Memory B cell (primary cell): ENCODE measurements around the gene ATXN1.
"Not testable (repeated sequence)": the region's sequence is repeated elsewhere in the genome, so short reads cannot be mapped to it uniquely, and the experiment has no call there.

Experiments used
- ATAC-seq: fragments of 150-1000 bp; cut with Tn5 transposase; 2 replicates; pipeline ENCODE4 v1.10.0; 2021; ENCODE audit warnings: low read depth, mild to moderate bottlenecking, moderate library complexity
- DNase-seq, 2 donors: peaks; one replicate each; pipeline ENCODE4 v3.0.0; 2022; ENCODE audit warnings: low spot score in 2 of 2
- H3K27ac Mint-ChIP-seq: one replicate; pipeline ENCODE4 v1.8.0; 2022; ENCODE audit warnings: mild to moderate bottlenecking, moderate library complexity, mixed read lengths
- H3K27me3 Mint-ChIP-seq: one replicate; pipeline ENCODE4 v1.8.0; 2022; ENCODE audit warnings: mixed read lengths
- H3K36me3 Mint-ChIP-seq: one replicate; pipeline ENCODE4 v1.8.0; 2022; ENCODE audit warnings: mild to moderate bottlenecking, mixed read lengths
- H3K4me1 Mint-ChIP-seq: one replicate; pipeline ENCODE4 v1.8.0; 2022; ENCODE audit warnings: mixed read lengths
- H3K4me3 Mint-ChIP-seq: one replicate; pipeline ENCODE4 v1.8.0; 2022; ENCODE audit warnings: mild to moderate bottlenecking, moderate library complexity, mixed read lengths
- H3K9me3 Mint-ChIP-seq: one replicate; pipeline ENCODE4 v1.8.0; 2022; ENCODE audit warnings: mixed read lengths

ATXN1 gene

DNA sequence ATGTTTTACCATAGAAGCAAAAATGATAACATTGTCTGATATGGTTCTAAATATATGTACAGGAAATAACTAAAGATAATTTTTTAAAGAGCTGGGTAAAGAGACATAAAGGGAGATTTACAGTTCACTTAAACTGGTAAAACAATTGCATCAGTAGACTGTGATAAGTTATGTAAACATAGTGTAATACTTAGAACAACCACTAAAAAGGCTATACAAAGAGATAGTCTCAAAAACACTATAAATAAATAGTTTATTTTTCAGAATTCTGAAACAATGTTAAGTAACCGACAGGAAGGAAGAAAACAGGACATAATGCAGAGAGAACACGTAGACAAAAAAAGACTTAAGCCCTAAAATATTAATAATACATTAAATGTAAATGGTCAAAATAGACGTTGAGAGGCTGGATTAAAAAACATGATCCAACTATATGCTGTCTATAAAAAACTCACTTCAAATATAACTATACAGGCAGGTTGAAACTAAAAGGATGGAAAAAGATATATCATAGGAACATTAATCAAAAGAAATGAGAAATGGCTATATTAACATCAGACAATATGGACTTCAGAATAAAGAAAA lies 32.7 kb upstream of the ATXN1 start:
- Mint-ChIP-seq H3K36me3 (peaks cover 2% of the 10 kb centered on the region), H3K9me3 (peaks cover 1% of the 10 kb centered on the region), H3K4me1 (no peaks in the 10 kb centered on the region), H3K27me3 (peaks cover 7% of the 10 kb centered on the region), H3K4me3 (no peak overlapping the region), H3K27ac (no peak overlapping the region)
- DNase-seq (no peak), ATAC-seq (no peak)

DNA sequence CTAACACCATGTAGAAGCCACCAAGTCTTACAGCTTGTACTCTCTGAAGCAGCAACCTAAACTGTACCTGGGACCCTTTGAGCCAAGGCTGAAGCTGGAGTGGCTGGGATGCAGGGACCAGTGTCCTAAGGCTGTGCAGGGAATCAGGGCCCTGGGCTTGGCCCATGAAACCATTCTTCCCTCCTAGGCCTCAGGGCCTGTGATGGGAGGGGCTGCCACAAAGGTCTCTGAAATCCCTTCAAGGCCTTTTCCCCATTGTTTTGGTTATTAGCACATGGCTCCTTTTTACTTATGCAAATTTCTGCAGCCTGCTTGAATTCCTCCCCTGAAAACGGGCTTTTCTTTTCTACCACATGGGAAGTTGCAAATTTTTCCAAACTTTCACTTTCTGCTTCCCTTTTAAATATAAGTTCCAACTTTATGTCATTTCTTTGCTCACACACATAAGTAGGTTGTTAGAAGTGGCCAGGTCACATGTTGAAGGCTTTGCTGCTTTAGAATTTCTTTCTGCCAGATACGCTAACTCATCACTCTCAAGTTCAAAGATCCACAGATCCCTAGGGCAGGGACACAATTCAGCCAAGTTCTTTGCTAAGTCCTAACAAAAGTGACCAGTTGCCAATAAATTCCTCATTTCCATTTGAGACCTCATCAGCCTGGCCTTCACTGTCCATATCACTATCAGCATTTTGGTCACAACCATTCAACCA lies 28.2 kb upstream of the ATXN1 start:
- no peak for ATAC-seq
- H3K27ac Mint-ChIP-seq: no peak overlapping the region
- H3K4me1 Mint-ChIP-seq: no peaks in the 10 kb centered on the region
- DNase-seq: no peak
- H3K36me3 Mint-ChIP-seq: peaks cover 4% of the 10 kb centered on the region
- peaks cover 4% of the 10 kb centered on the region for H3K9me3 Mint-ChIP-seq
- peaks cover 8% of the 10 kb centered on the region for H3K27me3 Mint-ChIP-seq
- no peak overlapping the region for H3K4me3 Mint-ChIP-seq

DNA sequence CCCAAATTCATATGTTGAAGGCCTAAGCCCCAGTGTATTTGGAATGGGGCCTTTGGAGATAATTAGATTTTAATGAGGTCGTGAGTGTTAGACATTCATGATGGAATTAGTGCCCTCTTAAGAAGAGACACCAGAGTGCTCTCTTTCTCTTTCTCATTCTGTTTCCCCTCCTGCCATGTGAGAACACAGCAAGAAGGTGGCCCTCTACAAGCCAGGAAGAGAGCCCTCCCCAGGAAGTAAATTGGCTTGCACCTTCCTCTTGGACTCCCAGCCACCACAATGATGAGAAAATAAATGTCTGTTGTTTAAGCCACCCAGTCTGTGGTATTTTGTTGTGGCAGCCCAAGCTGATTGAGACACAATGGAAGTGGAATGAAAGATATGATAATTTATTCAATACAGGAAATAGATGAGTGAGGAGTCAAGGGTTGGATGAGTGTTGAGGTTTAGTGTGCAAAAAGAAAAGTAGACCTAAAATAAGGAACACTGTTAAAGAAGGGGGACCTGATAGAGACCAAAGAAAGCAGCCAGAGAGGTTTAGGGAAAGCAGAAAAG lies 25.9 kb upstream of the ATXN1 start:
- no peaks in the 10 kb centered on the region for H3K4me1 Mint-ChIP-seq
- H3K36me3 Mint-ChIP-seq: peaks cover 4% of the 10 kb centered on the region
- no peak for DNase-seq
- no peak overlapping the region for H3K27ac Mint-ChIP-seq
- H3K27me3 Mint-ChIP-seq: peaks cover 8% of the 10 kb centered on the region
- no peak overlapping the region for H3K4me3 Mint-ChIP-seq
- peaks cover 4% of the 10 kb centered on the region for H3K9me3 Mint-ChIP-seq
- no peak for ATAC-seq

DNA sequence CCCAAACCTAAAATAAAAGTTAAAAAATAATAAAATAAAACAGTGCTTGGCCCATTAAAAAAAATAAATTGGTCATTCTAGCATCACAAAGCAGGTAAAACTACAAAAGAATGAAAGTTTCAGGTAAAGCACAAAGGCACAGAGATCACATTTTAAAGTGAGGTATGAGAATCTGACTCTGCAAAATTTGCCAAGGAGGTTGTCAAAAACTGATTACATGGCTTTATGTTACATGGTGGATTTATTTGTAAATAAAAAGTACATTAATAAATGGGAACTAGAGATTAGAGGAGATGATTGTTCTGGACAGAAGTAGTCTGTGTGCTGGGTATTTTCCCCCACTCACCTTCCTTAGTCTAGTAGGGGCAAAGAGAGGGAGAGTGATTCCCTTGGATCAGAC lies 24.2 kb upstream of the ATXN1 start:
- peaks cover 6% of the 10 kb centered on the region for H3K27me3 Mint-ChIP-seq
- H3K9me3 Mint-ChIP-seq: peaks cover 4% of the 10 kb centered on the region
- no peak for DNase-seq
- H3K27ac Mint-ChIP-seq: no peak overlapping the region
- H3K4me1 Mint-ChIP-seq: no peaks in the 10 kb centered on the region
- peaks cover 4% of the 10 kb centered on the region for H3K36me3 Mint-ChIP-seq
- no peak for ATAC-seq
- no peak overlapping the region for H3K4me3 Mint-ChIP-seq

DNA sequence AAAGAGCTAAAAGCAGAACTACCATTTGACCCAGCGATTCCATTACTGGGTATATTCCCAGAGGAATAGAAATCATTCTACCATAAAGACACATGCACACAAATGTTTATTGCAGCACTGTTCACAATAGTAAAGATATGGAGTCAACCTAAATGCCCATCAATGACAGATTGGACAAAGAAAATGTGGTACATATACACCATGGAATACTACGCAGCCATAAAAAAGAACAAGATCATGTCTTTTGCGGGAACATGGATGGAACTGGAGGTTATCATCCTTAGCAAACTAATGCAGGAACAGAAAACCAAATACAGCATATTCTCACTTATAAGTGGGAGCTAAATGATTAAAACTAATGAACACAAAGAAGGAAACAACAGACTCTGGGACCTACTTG lies 23.7 kb upstream of the ATXN1 start:
- not testable (repeated sequence) for ATAC-seq, H3K4me3 Mint-ChIP-seq, H3K9me3 Mint-ChIP-seq, DNase-seq, H3K27ac Mint-ChIP-seq, H3K36me3 Mint-ChIP-seq, H3K27me3 Mint-ChIP-seq, H3K4me1 Mint-ChIP-seq

DNA sequence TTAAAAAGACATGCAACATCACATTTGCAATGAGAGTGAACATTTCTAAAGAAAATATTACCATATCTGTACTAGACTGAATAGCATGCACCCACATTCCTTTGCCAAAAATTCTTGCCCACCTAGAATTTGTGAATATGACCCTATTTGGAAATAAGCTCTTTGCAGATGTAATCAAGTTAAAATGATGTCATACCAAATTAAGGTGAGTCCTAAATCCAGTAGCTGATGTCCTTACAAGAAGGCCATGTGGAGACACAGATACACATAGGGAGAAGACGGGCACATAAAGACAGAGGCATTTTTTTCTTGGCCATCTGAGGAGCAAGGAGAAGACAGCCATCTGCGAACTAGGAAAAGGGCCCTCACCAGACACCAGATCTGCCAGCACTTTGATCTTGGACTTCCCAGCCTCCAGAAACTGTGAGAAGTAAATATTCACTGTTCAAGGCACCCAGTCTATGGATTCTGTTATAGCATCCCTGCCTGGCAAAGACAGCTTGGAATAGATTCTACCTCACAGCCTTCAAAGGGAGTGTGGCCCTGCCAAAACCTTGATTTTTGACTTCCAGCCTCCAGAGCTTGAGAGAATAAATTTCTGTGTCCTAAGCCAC lies 22.8 kb upstream of the ATXN1 start:
- no peak for DNase-seq
- ATAC-seq: no peak
- H3K4me1 Mint-ChIP-seq: no peaks in the 10 kb centered on the region
- peaks cover 4% of the 10 kb centered on the region for H3K36me3 Mint-ChIP-seq
- peaks cover 5% of the 10 kb centered on the region for H3K27me3 Mint-ChIP-seq
- no peak overlapping the region for H3K27ac Mint-ChIP-seq
- H3K4me3 Mint-ChIP-seq: no peak overlapping the region
- H3K9me3 Mint-ChIP-seq: peaks cover 3% of the 10 kb centered on the region

DNA sequence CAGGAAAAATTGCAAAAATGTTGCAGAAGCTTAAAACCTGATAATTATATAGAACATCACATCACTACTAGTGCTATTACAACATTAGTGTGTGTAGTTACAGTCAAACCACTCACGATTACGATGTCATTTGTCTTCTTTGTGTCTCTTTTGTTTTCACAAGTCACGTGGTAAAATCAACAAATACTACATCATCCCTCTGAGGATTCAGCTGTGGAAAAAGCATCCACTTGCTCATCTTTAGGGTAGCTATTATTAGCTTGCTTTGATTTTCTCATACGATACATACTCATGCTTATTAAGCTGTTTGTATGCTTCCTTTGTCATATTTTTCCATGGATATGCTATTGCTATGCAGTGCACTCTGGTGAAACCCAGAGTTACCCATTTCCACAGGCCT lies 22.2 kb upstream of the ATXN1 start:
- ATAC-seq: no peak

DNA sequence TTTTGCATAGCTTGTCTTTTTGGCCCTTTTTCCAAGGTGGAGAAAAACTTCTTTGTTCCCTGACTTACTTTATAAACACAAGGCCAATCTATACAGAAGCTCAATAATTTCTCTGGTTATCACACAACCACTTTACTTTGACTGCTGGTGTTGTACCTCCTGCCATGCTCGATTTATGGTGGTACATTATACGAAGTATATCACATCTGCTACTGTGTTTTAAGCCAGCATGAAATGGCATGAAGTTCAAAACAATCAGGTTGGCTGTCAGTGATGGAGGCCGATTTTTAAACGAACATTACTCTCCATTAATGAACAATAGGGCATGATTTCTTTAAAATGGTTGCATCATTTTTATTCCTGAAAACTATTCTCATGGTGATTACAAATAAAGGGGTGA lies 21.0 kb upstream of the ATXN1 start:
- DNase-seq (no peak), ATAC-seq (no peak)
- Mint-ChIP-seq H3K9me3 (no peaks in the 10 kb centered on the region), H3K27ac (no peak overlapping the region), H3K36me3 (peaks cover 2% of the 10 kb centered on the region), H3K27me3 (peaks cover 4% of the 10 kb centered on the region), H3K4me1 (no peaks in the 10 kb centered on the region), H3K4me3 (no peak overlapping the region)

More for the DNA sequence above, 22.2 kb upstream of the ATXN1 start:
- Mint-ChIP-seq H3K36me3 (peaks cover 4% of the 10 kb centered on the region), H3K4me1 (no peaks in the 10 kb centered on the region), H3K27me3 (peaks cover 5% of the 10 kb centered on the region), H3K27ac (no peak overlapping the region), H3K9me3 (peaks cover 3% of the 10 kb centered on the region), H3K4me3 (no peak overlapping the region)
- no peak for DNase-seq

DNA sequence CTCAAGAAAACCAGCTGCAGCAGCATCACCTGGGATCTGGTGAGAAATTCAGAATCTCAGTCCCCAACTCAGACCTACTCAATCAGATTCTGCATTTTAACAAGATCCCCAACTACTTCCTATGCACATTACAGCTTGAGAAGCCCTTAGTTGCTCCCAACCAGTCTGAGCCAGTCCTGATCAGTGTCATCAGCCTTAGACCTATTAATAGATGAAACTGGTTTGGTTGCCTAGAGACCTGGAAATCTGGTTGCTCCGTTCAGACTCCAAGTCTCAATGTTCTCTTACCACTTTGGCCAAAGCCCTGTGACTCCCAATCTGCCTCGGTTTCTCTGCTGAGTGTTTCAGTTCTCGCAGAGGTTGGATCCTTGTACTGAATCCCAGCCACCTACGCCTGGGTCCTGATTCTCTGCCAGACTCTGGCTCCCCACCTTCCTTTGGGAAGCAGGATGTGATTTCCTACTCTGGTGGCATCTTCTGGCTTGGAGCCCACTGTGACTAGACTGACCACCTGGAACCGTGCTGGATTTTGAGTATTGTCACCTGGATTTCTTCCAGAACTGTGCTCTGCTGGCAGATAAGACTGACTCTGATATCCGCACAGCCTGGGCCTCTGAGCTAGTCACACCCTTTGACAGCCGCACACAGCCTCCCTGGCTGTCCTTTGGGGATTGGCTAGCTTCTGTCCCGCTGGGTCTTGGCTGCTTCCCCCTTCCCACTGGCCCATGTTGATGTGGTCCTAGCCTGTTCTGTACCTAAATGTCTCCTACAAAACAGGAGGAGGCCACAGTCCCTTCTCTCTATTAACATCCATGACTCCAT lies 20.3 kb upstream of the ATXN1 start:
- no peak overlapping the region for H3K27ac Mint-ChIP-seq
- peaks cover 4% of the 10 kb centered on the region for H3K27me3 Mint-ChIP-seq
- ATAC-seq: no peak
- no peaks in the 10 kb centered on the region for H3K9me3 Mint-ChIP-seq
- H3K4me3 Mint-ChIP-seq: no peak overlapping the region
- no peak for DNase-seq
- peaks cover 2% of the 10 kb centered on the region for H3K36me3 Mint-ChIP-seq
- no peaks in the 10 kb centered on the region for H3K4me1 Mint-ChIP-seq

DNA sequence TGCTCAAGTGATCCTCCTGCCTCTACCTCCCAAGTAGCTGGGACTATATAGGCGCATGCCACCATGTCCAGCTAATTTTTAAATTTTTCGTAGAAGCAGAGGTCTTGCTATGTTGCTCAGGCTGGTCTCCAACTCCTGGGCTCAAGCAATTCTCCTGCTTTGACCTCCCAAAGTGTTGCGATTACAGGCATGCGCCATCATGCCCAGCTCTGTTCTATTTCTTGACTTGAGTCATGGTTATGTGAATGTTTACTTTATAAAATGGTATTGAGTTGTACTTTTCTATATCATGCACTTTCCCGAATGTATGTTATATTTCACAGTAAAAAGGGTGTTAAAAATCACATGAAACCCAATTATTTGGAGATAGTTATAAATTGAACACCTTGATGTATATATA lies 17.3 kb upstream of the ATXN1 start:
- no peak for ATAC-seq

DNA sequence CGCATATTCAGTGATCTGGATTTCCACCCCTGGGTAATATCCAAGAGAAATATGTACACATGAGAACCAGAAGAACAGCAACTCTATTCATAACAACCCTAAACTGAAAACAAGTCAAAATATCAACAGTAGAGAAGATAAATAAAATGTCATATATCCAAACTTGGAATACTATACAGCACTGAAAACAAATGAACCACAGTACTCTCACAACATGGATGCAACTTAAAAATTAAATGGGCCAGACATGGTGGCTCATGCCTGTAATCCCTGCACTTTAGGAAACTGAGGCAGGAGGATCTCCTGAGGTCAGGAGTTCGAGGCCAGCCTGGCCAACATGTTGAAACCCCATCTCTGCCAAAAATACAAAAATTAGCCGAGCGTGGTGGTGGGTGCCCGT lies 16.5 kb upstream of the ATXN1 start:
- ATAC-seq: no peak
- peaks cover 4% of the 10 kb centered on the region for H3K27me3 Mint-ChIP-seq
- H3K4me3 Mint-ChIP-seq: no peak overlapping the region
- H3K36me3 Mint-ChIP-seq: peaks cover 2% of the 10 kb centered on the region
- DNase-seq: no peak
- H3K27ac Mint-ChIP-seq: no peak overlapping the region
- no peaks in the 10 kb centered on the region for H3K9me3 Mint-ChIP-seq
- H3K4me1 Mint-ChIP-seq: no peaks in the 10 kb centered on the region

More for the DNA sequence above, 17.3 kb upstream of the ATXN1 start:
- Mint-ChIP-seq H3K4me3 (no peak overlapping the region), H3K36me3 (peaks cover 2% of the 10 kb centered on the region), H3K4me1 (no peaks in the 10 kb centered on the region), H3K27ac (no peak overlapping the region), H3K9me3 (no peaks in the 10 kb centered on the region), H3K27me3 (peaks cover 4% of the 10 kb centered on the region)
- DNase-seq: no peak

DNA sequence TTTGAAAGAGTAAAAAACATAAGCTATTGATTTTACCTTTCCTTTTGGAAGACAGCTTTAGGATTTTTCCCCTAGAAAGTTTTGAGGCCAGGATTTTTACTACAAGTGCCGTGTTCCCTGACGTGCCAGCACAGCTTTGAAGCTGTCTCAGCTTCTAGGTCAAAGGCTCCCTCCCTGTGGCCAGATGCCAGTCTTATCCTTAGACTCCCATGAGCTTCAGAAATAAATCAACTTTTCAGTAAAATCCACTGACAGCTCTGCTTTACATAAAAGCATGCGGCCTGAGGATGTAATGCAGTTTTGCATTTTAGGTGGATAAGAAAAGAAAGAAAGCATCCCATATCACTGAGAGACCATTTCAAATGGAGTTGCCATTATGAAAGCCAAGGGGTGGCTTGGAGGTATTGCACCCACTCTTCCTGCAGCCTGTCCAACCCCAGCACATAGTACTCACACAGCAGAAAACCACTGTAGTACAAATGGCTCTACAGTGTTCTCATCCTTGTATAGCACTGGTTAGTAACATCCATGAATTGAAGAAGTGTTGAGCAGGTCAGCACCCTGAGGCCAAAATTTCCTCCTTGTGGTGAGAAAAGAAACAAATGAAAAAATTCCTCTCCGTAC lies 15.2 kb upstream of the ATXN1 start:
- H3K27me3 Mint-ChIP-seq: peaks cover 4% of the 10 kb centered on the region
- no peaks in the 10 kb centered on the region for H3K9me3 Mint-ChIP-seq
- H3K4me3 Mint-ChIP-seq: no peak overlapping the region
- peaks cover 2% of the 10 kb centered on the region for H3K36me3 Mint-ChIP-seq
- no peak for ATAC-seq
- no peaks in the 10 kb centered on the region for H3K4me1 Mint-ChIP-seq
- no peak overlapping the region for H3K27ac Mint-ChIP-seq
- DNase-seq: no peak

DNA sequence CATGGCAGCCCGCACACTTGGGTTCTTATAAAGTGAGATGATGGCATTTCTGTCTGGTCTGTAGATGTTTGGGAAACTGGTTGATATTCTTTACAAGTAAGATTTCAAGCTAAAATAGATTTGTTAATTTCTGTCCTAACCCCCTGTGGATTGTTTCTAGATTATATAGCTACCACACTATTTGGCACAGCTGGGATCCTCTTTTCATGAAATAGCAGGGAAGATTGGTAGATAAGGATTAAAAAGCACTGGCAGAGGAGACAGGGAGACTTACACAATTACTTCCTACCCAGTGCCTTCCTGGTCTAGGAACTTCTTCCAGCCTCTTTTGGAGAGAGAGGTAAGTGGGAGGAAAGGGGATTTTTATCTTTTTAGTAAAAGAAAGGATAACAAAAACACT lies 13.2 kb upstream of the ATXN1 start:
- no peak for ATAC-seq
- Mint-ChIP-seq H3K27ac (no peak overlapping the region), H3K4me3 (no peak overlapping the region)

More for the DNA sequence above, 13.2 kb upstream of the ATXN1 start:
- H3K36me3 Mint-ChIP-seq: peaks cover 2% of the 10 kb centered on the region
- DNase-seq: no peak
- peaks cover 2% of the 10 kb centered on the region for H3K27me3 Mint-ChIP-seq
- H3K4me1 Mint-ChIP-seq: peaks cover 4% of the 10 kb centered on the region
- H3K9me3 Mint-ChIP-seq: no peaks in the 10 kb centered on the region
